OCI-LY7 (cell line): ENCODE results near the gene DGKQ. TPM values are rescaled to one million over a fixed set of nuclear protein-coding genes. Genes with fewer than 3 reads are reported as not detected.

ENCODE experiments used
- BruUV-seq: library from RNA; stranded (reverse); fragments of 400-500 nt; replicated peaks from 2 replicates; lab custom pipeline; 2021; lab: Mats Ljungman, UMichigan
- CTCF ChIA-PET: fragments of 300-600 bp; sonication (Branson Sonifier 250); formaldehyde crosslinking; loops from one replicate; lab custom pipeline; 2022; ENCODE audit warnings: antibody characterized with exemption; ENCODE audit not compliant: unreplicated experiment; lab: Charles Lee
- POLR2A ChIA-PET: fragments of 300-600 bp; sonication (Branson Sonifier 250); formaldehyde crosslinking; loops from one replicate; lab custom pipeline; 2022; ENCODE audit warnings: antibody characterized with exemption; lab: Charles Lee
- DNase-seq: peaks from one replicate; pipeline ENCODE4 v3.0.0-alpha.2; 2015; ENCODE audit warnings: low spot score
- H2AFZ ChIP-seq: fragments of 200-600 bp; sonication (generic), shearing (Covaris generic); 2 replicates; pipeline ENCODE4 v1.6.1; 2014; ENCODE audit warnings: mild to moderate bottlenecking, antibody characterized with exemption, low read length, moderate library complexity
- H3K27ac ChIP-seq: fragments of 200-600 bp; sonication (generic); 2 replicates; pipeline ENCODE4 v1.5.1; 2014; ENCODE audit warnings: mixed run types, low read depth, mild to moderate bottlenecking, moderate library complexity, low read length, inconsistent platforms; ENCODE audit not compliant: poor library complexity, severe bottlenecking
- H3K36me3 ChIP-seq: fragments of 200-600 bp; sonication (generic); 2 replicates; pipeline ENCODE4 v1.6.1; 2014; ENCODE audit warnings: mild to moderate bottlenecking, antibody characterized with exemption, low read length, moderate library complexity, mixed read lengths; ENCODE audit not compliant: insufficient read depth
- H3K4me1 ChIP-seq: fragments of 200-600 bp; sonication (generic); 2 replicates; pipeline ENCODE4 v1.5.1; 2014; ENCODE audit warnings: mild to moderate bottlenecking, low read length; ENCODE audit not compliant: insufficient read depth, poor library complexity, severe bottlenecking
- H3K4me2 ChIP-seq: fragments of 200-600 bp; sonication (generic); 2 replicates; pipeline ENCODE4 v1.6.1; 2014; ENCODE audit warnings: mild to moderate bottlenecking, low read length
- H3K4me3 ChIP-seq: fragments of 200-600 bp; sonication (generic); 2 replicates; pipeline ENCODE4 v1.5.1; 2014; ENCODE audit warnings: mild to moderate bottlenecking, low read depth, low read length; ENCODE audit not compliant: poor library complexity, severe bottlenecking
- H3K79me2 ChIP-seq: fragments of 200-600 bp; sonication (generic); 2 replicates; pipeline ENCODE4 v1.6.1; 2016; ENCODE audit warnings: low read depth, mild to moderate bottlenecking, low read length, moderate library complexity, mixed read lengths; ENCODE audit not compliant: insufficient read depth
- H3K9me2 ChIP-seq: fragments of 200-600 bp; sonication (generic); 2 replicates; pipeline ENCODE4 v1.6.1; 2016; ENCODE audit warnings: mild to moderate bottlenecking, low read length, mixed read lengths; ENCODE audit not compliant: insufficient read depth
- H3K9me3 ChIP-seq: fragments of 200-600 bp; sonication (generic); 2 replicates; pipeline ENCODE4 v1.6.1; 2014; ENCODE audit warnings: mild to moderate bottlenecking, mixed run types, low read length, mixed read lengths
- H4K20me1 ChIP-seq: fragments of 200-600 bp; sonication (generic); 2 replicates; pipeline ENCODE4 v1.6.1; 2014; ENCODE audit warnings: mild to moderate bottlenecking, antibody characterized with exemption, low read length, moderate library complexity, mixed read lengths; ENCODE audit not compliant: insufficient read depth
- CTCF ChIP-seq: fragments of 200-600 bp; sonication (generic); conservative IDR thresholded peaks from 2 replicates; pipeline ENCODE4 v1.5.1; 2014; ENCODE audit warnings: mild to moderate bottlenecking, antibody characterized with exemption, low read length, moderate library complexity, mixed read lengths
- EZH2phosphoT487 ChIP-seq: fragments of 200-600 bp; sonication (generic); IDR thresholded peaks from 2 replicates; pipeline ENCODE4 v1.6.1; 2018; ENCODE audit warnings: low read depth, borderline replicate concordance, mild to moderate bottlenecking, mixed run types, antibody characterized with exemption, low read length, moderate library complexity, mixed read lengths
- intact Hi-C: fragments of 100-400 bp; cut with micrococcal nuclease; formaldehyde crosslinking; loops from one replicate; pipeline ENCODE4 v1.10.0; 2022; ENCODE audit not compliant: unreplicated experiment
- total RNA-seq, 2 experiments: library from RNA; depleted of rRNA in 1 of 2; stranded (reverse); fragments of >200 nt in 1 of 2; shearing (Covaris generic) in 1 of 2; gene quantifications; 2 replicates each; pipeline ENCODE4 v1.2.3, GENCODE V29; 2014 to 2022

DGKQ gene
- total RNA-seq, 2 experiments from 2014 or later, result 11.3 to 15.2 TPM

- Histone ChIP-seq H3K4me3 (no peak overlapping the region), H3K4me2 (no peak overlapping the region), H3K79me2 (no peaks in the 10 kb centered on the region), H2AFZ (no peak overlapping the region), H3K36me3 (no peaks in the 10 kb centered on the region), H3K4me1 (no peaks in the 10 kb centered on the region), H4K20me1 (no peaks in the 10 kb centered on the region), H3K27ac (no peak overlapping the region), H3K9me3 (no peaks in the 10 kb centered on the region), H3K9me2 (no peaks in the 10 kb centered on the region)
- TF ChIP-seq EZH2phosphoT487, result no peak
- TF ChIP-seq CTCF, result no peak
- BruUV-seq, result no TSS peak
- POLR2A ChIA-PET, result no interaction called here
- intact Hi-C loops, result no loop called here
- CTCF ChIA-PET, result no interaction called here
- no peak for DNase-seq
Measured at GRCh38 chr4:948936-949300, 24.5 kb downstream of the DGKQ start.

GRCh38 chr4:948101-948935 lies 25.1 kb downstream of the DGKQ start:
- DNase-seq, result no peak
- POLR2A ChIA-PET, result no interaction called here
- no peaks in the 10 kb centered on the region for H4K20me1 ChIP-seq

More at GRCh38 chr4:948101-948935, 25.1 kb downstream of the DGKQ start:
- CTCF ChIA-PET, result no interaction called here
- Histone ChIP-seq H3K9me3 (no peaks in the 10 kb centered on the region), H3K79me2 (no peaks in the 10 kb centered on the region), H3K4me1 (no peaks in the 10 kb centered on the region), H3K27ac (no peak overlapping the region), H3K36me3 (no peaks in the 10 kb centered on the region), H2AFZ (no peak overlapping the region), H3K4me2 (no peak overlapping the region), H3K4me3 (no peak overlapping the region), H3K9me2 (no peaks in the 10 kb centered on the region)
- TF ChIP-seq EZH2phosphoT487 (no peak), CTCF (no peak)
- no TSS peak for BruUV-seq
- intact Hi-C loops, result no loop called here
